Measurements from ENCODE around the gene DCDC1.

GRCh38 chr11:30984827-30985226, 384.7 kb downstream of the DCDC1 start:
- TF ChIP-seq POLR2AphosphoS5 (IDR thresholded peaks at IDR 0.05; ENCODE audit: borderline replicate concordance, low read depth, low read length) (no peak), EZH2 (IDR thresholded peaks at IDR 0.05) (no peak), FOXP2 (optimal IDR thresholded peaks at IDR 0.05; ENCODE audit: control extremely low read depth, extremely low read length, insufficient read depth) (no peak)

Measured in SK-N-MC (cell line).